HG03439 (cell line): ENCODE data around the gene DNAH9.
A peak's percentile ranks its signal among the peaks of the same experiment; 100 is the strongest.
"Not testable (repeated sequence)": the region's sequence is repeated elsewhere in the genome, so short reads cannot be mapped to it uniquely, and the experiment has no call there.

Source experiments
- ATAC-seq: cut with Tn5 transposase; IDR thresholded peaks from one replicate; pipeline ENCODE4 v1.9.1; 2021; ENCODE audit warnings: mild to moderate bottlenecking, moderate library complexity; ENCODE audit not compliant: unreplicated experiment

DNAH9 gene

DNA sequence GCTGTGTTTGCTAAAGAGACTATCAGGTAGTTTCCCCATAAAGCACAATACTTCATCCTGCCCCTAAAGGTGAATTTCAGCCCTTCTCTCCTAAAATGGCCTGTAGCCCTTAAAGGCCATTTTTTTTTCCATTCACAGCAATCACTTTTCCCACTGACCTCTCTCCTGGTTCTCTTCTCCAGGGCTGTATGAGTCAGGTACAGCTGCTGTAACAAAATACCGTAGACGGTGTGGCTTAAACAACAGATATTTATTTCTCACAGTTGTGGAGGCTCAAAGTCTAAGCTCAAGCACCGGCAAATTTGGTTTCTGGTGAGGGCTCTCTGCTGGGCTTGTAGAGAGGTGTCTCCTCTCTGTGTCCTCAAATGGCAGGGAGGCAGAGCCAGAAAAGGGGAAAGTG lies 354.3 kb downstream of the DNAH9 start:
- no peak for ATAC-seq

DNA sequence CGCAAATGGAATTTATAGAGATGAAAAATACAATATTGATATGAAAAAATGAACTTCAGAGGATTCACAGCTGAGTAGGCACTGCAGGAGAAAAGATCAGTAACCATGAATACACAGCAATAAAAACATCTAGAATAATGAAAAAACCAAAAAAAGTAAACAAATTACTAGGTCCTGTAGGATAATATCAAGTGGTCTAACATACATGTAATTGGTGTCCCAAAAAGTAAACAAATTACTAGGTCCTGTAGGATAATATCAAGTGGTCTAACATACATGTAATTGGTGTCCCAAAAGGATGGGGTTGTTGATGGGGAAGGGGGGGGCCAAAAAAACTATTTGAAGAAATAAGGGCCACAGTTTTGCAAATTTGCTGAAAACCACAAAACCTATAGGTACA lies 355.7 kb downstream of the DNAH9 start:
- no peak for ATAC-seq

DNA sequence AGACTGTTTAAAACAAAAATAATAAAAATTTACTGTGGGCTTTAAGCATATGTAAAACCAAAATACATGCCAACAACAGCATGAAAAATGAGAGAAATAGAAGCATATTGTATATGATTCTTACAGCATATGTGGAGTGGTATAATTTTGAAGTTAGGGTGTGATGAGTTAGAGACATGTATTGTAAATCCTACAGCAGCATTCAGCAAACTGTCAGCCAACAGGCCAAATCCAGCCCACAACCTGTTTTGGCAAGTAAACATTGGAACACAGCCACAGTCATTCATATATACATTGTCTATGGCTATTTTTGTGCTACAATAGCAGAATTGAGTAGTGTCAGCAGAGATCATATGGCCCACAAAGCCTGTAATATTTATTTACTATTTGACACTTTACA lies 356.7 kb downstream of the DNAH9 start:
- ATAC-seq: no peak

DNA sequence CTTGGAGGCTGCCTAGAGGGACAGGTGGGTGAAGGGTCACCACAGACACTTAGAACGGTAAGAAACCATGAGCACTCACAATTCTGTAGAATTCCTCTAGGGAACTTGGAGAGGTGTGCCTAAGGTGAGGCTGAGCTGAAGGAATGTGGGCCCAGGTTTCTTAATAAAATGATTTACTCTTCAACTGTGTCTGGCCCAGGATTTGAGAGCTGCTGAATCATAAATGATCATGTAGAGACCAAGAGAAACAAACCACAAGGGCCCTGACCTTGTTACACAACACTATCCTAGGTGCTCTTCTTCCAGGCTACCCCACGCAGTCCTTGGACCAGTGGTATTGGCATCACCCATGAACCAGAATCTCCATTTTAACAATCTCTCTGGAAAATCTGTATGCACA lies 371.3 kb downstream of the DNAH9 start:
- ATAC-seq: no peak

DNA sequence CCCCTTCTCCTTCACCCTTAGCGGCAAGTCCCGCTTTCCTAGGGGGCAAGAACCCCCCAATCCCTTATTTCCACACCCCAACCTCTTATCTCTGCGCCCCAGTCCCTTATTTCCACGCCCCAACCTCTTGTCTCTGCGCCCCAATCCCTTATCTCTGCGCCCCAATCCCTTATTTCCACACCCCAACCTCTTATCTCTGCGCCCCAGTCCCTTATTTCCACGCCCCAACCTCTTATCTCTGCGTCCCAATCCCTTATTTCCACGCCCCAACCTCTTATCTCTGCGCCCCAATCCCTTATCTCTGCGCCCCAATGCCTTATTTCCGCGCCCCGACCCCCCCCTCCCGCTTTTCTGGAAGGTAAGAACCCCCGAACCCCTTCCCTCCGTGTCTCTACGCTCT lies 374.5 kb downstream of the DNAH9 start:
- ATAC-seq: not testable (repeated sequence)

DNA sequence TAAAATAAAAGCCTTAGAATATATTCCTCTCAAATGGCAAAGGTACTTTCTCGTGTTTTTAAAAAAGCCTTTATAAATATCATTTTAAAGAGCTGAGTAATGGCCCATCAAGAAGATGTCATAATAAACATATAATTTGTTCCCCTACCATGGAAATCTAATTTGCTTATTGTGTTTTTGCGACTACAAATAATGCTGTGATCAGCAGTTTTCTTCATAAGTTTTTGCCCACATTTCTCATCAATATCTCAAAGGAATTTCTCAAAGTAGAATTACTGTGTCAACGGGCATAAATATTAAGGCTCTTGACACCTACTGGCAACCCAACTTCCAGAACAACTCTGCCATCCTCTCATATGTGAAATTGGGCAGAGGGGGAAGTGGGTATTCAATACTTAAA lies 381.5 kb downstream of the DNAH9 start:
- no peak for ATAC-seq

DNA sequence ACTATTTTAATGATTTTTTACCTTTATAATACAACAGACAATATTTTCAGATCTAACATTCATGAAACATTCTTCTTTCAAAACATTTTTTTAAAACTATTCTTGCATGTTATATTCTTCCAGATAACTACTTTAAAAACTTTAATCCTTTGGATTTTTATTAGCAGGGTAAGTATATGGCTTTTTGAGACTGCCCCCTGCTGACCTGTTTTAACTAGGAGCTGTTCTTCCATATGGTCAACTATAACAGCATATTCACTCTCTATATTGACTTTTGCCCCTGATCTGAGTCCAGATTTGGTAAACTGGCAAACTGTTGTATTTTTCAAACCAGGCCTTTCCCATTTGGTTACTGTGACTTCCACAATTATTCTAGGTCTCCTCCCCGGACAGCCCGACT lies 382.5 kb downstream of the DNAH9 start:
- no peak for ATAC-seq

DNA sequence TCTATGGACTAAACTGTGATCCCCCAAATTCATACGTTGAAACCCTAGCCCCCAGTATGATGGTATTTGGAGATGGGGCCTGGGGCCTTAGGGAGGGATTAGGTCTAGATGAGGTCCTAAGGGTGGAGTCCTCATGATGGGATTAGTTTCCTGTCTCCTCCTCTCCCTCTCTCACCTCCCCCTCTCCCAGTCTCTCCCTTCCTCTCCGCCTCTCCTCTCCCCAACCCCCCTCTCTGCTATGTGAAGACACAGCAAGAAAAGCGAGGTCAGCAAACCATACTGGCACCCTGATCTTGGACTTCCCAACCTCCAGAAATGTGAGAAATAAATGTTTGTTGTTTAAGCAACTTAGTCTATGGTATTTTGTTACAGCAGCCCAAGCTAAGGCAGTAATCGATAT lies 383.6 kb downstream of the DNAH9 start:
- ATAC-seq: no peak

DNA sequence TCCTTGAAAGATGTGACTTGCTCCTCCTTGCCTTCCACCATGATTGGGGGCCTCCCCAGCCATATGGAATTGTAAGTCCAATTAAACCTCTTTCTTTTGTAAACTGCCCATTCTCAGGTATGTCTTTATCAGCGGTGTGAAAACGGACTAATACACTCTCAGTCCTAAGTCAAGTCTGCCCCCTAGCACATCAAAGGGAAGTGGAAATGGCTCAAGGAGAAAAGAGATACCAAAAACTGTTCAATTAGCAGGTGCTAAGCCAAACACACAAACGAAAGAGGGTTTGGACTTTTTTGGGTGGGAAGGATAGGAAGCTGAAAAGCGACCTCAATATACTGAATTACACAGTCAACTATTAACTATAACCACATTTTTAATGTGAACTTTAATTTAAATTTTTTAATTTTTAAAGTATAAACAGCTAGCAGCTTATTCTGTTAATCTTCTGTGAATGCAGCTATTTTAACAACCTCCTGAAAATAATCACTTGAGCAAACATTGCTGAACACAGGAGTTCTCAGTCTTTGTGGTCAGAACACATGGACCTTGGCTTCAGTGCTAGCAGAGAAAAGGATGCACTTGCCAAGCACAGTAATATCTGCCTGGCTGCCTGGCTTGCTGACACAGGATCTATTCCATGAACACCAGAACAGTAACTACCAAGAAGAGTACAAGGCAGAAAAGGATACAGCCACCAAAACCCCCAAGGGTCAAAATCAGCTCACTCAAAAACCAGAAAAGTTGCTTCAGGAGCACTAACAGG lies 388.1 kb downstream of the DNAH9 start:
- no peak for ATAC-seq

DNA sequence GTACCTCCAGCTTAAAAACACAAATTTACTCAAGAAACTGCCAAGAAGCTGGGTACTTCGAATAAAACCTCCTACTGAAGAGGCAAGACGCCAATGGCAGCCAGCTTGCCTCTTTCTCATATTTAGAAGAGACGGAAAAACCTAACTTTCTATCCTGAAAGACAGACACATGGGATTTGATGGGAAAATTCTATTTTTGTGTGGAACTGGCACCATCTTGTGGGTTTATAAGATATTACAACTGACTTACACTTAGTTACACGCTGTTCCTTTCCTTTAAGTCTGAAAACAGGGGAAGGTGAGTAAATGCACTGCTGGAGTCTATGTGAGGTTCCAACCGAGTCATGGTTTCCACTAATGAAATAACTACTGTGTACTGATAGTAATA lies 388.7 kb downstream of the DNAH9 start:
- no peak for ATAC-seq

DNA sequence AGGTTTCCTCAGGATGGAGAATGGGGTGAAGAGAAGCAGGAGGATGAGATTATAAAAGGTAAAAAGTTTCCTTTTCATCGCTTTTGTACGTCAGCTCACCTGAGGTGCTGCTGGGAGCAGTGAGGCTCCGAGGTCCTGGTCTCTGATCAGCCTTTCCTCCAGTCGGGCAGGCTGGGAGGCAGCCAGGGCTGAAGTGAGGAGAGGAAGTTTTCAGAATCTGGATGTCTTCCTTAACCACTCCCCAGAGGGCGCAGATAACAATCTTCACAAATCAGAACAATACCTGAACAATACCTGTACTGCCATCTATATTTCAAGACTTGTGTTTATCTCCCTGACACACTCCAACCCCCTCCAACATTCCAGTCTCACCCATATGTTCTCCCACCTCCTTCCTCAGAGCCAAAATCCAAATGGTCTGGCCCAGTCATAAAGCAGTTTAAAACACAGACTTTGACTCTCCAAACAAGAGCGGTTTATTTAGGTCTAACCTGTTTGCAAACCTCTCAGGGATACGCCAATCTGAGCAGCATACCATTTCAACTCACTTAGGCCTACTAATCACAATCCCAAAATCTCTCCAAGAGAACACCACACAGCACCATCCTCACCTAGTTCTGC lies 392.2 kb downstream of the DNAH9 start:
- no peak for ATAC-seq

DNA sequence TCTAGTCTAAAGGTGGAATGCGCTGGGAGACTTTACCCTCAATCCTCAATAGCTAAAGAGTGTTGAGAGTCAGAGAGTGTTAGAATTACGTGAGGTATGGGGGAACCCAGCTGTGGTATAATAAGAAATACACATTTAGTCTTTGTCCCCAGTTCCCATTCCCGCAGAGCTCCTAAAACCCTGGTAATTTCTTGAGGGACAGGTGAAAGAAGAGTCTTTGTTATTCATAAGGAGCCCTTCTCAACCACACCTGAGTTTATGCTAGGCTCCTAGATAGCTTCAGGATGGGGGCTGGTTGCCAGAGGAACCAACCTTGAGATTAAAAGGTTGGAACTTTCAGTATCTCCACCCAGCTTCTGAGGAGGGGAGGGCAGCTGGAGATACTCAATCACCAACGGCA lies 393.2 kb downstream of the DNAH9 start:
- ATAC-seq: no peak

DNA sequence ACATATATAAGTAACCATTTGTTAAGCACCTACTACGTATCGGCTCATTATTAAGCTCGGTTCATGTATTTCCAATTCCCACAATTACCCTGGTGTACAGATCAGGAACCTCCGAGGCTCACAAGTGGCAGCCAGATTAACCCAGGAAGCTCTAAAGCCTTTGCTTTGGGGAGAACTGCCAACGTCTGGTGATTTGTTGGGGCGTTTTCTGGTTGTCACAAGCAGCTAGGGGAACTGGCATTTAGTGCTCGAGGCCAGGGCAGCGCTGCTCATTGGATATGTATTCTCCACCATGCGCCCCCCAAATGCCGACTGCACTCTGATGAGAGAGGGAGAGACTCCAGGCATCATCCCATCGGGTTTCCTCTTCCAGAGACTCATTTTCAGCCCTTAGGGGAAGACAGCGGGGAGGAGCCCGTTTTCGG lies 398.5 kb downstream of the DNAH9 start:
- peak; percentile 36 for ATAC-seq

DNA sequence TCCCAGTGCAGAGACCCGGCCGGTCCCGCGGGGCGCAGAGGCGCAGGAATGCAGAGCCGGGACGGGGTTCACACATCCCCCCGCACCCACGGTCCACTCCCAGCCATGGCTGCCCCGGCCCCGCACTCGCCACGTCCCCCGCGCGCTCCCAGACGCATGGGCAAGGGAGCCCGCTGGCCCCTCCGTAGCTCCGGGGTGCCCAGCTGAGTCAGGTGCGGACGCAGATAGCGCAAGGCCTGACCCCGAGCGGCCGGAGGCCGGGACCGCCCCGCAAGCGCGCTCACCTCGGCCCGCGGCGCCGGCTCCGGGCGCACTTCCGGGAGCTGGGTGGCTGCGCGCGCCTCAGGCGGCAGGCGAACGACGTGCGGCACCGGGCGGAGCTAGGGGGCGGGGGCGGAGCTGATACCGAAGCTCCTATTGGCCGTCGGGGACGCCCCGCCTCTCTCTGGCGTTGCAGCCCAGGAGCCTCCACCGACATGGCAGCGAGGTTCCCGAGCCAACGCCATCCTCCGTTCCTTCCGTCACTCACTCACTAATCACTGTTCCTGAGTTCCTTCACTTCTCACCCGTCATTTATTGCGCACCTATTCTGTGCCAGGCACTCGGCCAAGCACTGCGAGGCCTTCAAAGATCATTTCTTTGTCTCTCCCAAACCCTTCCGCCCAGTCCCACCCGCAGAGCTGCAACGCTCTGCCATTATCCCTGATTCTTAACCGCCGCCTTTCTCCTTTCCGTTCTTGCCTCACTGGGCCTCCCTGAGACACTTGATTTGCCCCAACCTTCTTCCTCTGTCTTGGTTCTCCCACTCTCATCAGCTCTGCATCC lies 399.1 kb downstream of the DNAH9 start, which contains the start of gene ZNF18:
ZNF18 (minus strand) TSS at position 329 of the 825 bp plus-strand sequence. CDS start 4,646 bp downstream, outside the sequence.
- ATAC-seq: peak; percentile 97

DNA sequence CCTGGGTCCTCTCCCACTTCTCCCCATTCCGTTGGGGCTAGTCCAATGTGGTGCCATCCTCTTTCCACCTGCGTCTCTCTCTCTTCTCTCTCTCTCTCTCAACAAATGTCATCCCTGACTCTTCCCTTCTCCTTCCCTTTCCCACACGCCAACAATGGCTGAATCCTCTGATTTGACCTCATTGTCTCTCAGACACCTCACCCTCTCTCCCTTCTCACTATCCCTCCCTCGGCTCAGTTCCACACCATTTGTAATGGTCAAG lies 399.6 kb downstream of the DNAH9 start:
- ATAC-seq: peak; percentile 0

DNA sequence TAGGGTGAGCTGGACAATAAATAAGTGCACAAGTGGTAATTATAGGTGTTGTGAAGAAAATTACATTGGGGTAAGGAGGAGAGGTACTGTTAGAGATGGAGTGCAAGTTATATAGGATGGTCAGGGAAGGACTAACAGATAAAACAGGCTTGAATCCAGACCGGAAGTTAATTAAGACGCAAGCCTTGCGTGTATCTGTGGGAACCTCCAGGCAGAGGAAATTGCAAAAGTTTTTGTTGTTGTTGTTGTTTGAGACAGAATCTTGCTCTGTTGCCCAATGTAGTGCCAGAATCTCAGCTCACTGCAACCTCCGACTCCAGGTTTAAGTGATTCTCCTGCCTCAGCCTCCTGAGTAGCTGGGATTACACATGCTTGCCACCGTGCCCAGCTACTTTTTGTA lies 401.4 kb downstream of the DNAH9 start:
- no peak for ATAC-seq

DNA sequence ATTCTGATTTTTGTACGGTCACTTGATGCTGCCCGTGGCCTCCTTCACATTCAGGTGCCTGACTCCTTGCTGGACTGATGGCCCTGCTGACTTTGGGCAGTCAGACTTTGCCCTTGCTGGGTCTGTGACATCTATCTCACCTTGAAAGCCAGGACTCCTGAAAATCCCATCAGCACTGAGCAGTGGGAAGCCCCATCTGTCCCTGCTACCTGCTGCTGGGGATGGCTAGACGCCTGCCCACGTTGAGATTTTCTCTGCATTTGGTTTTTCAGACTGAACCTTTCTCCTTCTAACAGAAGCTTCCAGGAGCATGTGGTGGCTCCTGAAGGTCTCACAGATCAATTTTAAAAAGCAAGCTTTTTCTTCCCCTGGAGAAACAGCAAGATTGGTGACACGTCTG lies 409.2 kb downstream of the DNAH9 start:
- no peak for ATAC-seq
